Head of caudate nucleus (tissue), 42 donors: ENCODE data around the gene ZNF451.
A peak's percentile ranks its signal among the peaks of the same experiment; 100 is the strongest.
"Not testable (repeated sequence)": the region's sequence is repeated elsewhere in the genome, so short reads cannot be mapped to it uniquely, and the experiment has no call there.

ENCODE experiments used
- DNase-seq, 42 donors: peaks; one replicate each; pipeline versions ENCODE4 v3.0.0 to v3.0.0-alpha.2; 2020 to 2021; ENCODE audit warnings: mixed read lengths in 7 of 42
- intact Hi-C: fragments of 100-400 bp; cut with DNase I; formaldehyde crosslinking; loops from one replicate; pipeline ENCODE4 v1.15.0; 2022

Gene ZNF451

GRCh38 chr6:57089687-57090457 is at the start of gene ZNF451:
ZNF451 (plus strand) TSS chr6:57090188; CDS start chr6:57090254, 66 bp downstream.
- intact Hi-C loops, result loop anchor here (5.0 kb wide), 1 partner anchor 43 kb away; the partner anchor contains the start of gene KIAA1586
- DNase-seq, result peak; percentile 96 to 99 (median 98)

DNA sequence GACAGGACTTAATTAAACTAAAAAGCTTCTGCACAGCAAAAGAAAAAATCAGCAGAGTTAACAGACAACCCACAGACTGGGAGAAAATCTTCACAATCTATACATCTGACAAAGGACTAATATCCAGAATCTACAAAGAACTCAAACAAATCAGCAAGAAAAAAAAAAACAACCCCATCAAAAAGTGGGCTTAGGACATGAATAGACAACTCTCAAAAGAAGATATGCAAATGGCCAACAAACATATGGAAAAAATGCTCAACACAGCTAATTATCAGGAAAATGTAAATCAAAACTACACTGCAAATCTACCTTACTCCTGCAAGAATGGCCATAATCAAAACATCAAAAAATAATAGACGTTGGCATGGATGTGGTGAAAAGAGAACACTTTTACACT is 45.9 kb upstream of the ZNF451 start:
- intact Hi-C loops, result loop anchor here (10.0 kb wide), 1 partner anchor 271 kb away; the partner anchor contains the start of gene PRIM2

DNA sequence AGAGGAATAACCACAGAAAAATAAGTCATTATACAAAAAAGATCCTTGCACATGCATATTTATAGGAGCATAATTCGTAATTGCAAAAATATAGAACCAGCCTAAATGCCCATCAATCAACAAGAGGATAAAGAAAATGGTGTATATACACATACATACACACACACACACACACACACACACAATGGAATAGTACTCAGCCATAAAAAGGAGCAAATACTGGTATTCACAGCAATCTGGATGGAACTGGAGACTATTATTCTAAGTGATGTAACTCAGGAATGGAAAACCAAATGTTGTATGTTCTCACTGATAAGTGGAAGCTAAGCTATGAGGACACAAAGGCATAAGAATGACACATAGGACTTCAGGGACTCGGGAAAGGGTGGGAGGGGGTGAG is 45.4 kb upstream of the ZNF451 start:
- DNase-seq, result no peak
- intact Hi-C loops, result loop anchor here (10.0 kb wide), 1 partner anchor 270 kb away; the partner anchor contains the start of gene PRIM2

More for the DNA sequence above, 45.9 kb upstream of the ZNF451 start:
- not testable (repeated sequence) for DNase-seq

DNA sequence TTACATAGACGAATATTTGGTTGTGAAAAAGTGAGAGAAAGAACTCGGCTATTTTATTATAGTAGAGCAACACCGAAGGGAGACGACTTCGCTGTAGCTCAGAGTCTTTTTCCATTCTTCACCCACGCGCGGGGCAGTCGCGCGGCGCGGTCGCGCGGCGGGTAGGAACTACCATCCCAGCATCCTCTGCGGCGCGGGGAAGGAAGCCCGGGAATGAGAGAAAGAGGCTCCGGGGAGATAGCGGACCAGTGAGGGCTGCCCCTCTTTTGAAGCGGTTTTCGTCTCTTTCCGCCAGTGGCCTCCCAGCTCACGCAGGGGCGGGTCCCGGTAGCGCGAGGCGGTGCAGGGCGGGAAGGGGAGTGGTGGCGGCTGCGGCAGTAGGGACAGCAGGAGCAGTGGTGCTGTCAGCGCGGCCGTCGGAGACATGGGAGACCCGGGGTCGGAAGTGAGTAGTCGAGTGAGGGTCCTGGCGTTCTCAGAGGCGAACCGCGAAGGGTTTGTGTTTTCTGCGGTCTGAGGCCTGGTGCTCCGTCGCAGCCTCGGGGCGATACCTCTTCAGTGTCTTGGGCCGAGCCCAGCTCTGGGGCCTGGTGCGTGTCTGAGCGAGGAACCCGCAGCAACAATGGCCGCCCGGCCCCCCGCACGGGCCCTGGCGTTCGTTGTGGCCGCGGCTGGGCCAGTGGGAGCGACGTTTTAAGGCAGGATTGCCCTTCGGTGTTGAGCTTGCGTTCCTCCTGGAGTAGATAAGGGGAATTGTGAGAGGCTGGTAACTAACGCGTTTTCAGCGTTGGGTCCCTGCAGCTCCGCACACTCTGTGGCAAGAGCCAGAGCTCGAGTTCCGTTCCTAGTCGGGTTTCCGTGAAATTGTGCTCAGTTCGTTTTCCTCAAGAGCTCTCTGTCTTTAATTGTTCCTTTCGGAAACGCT is 43.4 kb upstream of the ZNF451 start, which contains the start of gene KIAA1586:
KIAA1586 (plus strand) TSS at position 362 of the 925 bp plus-strand sequence; CDS start at position 425, 63 bp downstream.
- intact Hi-C loops, result loop anchor here (5.0 to 10.0 kb wide), 3 partner anchors 41 to 268 kb away; partner anchors contain the start of genes BAG2 and PRIM2
- peak; percentile 89 to 99 (median 95) for DNase-seq

GRCh38 chr6:57047257-57047585 is 42.8 kb upstream of the ZNF451 start:
- not testable (repeated sequence) for DNase-seq
- intact Hi-C loops, result loop anchor here (5.0 to 10.0 kb wide), 3 partner anchors 40 to 268 kb away; partner anchors contain the start of genes BAG2 and PRIM2

DNA sequence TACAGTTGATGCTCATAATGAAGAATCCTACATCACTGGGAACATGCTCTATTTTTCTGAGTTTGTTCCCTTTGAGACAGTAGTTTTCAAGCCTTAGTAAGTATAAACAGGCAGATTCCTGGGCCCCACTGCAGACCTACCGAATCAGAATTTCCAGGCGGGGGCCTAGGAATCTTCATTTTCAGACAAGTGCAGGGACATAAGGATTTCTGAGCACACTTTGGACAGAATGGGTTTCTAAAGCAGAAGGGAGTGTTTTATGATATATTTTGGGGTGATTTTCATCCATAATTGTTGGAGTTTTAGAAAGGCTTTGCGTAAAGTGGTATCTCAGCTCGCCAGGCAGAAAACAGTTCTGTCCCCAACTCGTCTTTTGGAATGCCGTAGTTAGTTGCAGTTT is 42.1 kb upstream of the ZNF451 start:
- DNase-seq, result not testable (repeated sequence)
- intact Hi-C loops, result loop anchor here (5.0 to 10.0 kb wide), 3 partner anchors 39 to 267 kb away; partner anchors contain the start of genes BAG2 and PRIM2

- no peak for DNase-seq
- intact Hi-C loops, result loop anchor here (5.0 to 10.0 kb wide), 3 partner anchors 39 to 266 kb away; partner anchors contain the start of genes BAG2 and PRIM2
Observed at GRCh38 chr6:57048577-57048976, 41.4 kb upstream of the ZNF451 start.

- no peak for DNase-seq
- intact Hi-C loops, result no loop called here
Observed at GRCh38 chr6:57063847-57064246, 26.1 kb upstream of the ZNF451 start.

DNA sequence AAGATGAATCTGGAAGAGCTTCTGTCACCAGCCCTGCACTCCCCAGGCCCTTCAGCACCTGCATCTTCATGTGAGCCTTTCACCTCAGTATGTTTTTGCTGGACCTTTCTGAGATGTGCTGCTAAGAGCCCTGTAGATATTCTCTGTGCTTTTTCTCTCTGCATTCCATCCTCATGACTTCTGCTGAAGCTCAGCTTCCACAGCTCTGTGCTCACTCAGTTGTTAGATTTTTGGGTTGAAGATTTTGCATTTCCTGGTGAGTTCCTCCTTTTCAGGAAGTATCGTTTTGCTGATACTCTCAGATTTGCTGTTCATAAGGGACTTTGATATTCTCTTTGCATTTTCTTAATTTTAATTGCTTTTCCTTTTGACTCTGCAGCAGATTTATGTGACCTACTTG is 25.2 kb upstream of the ZNF451 start:
- intact Hi-C loops, result no loop called here
- DNase-seq, result no peak

- intact Hi-C loops, result no loop called here
- DNase-seq, result no peak
Observed at GRCh38 chr6:57068061-57068460, 21.9 kb upstream of the ZNF451 start.

GRCh38 chr6:57069228-57069627 is 20.8 kb upstream of the ZNF451 start:
- DNase-seq, result no peak
- intact Hi-C loops, result no loop called here

- DNase-seq, result no peak
- intact Hi-C loops, result no loop called here
Observed at GRCh38 chr6:57069920-57070331, 20.1 kb upstream of the ZNF451 start.

DNA sequence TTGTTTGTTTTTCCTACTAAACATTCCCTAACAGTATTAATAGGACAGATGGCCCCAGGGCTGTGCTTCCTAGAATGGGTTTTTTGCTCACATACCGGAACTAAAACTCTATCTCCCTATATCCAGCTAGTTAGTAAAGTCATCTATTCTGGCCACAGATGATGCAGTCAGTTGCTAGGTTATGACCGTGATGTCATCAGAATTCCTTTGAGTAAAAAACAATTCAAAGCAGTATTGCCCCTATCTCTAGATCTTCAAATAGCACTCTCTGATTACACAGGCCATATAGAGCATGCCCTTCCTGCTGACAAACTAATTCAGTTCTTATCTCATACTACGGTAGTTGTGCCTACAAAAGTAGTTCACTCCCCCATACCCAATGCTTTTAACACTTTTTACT is 17.9 kb upstream of the ZNF451 start:
- no peak for DNase-seq
- intact Hi-C loops, result no loop called here

- DNase-seq, result no peak
- intact Hi-C loops, result no loop called here
Observed at GRCh38 chr6:57074383-57074782, 15.6 kb upstream of the ZNF451 start.

DNA sequence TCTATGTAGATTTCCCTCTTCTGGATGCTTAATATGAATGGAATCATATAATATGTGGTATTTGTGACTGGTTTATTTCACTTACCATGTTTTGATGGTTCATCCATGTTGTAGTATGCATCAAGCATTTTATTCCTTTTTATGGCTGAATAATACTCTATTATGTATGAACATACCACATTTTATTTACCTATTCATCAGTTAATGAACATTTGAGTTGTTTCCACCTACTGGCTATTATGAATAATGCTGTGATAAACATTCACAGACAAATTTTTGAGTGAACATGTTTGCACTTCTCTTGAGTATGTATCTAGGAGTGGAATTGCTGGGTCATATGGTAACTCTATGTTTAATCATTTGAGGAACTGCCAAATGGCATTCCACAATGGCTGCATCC is 14.9 kb upstream of the ZNF451 start:
- no peak for DNase-seq
- intact Hi-C loops, result no loop called here

GRCh38 chr6:57078531-57079207 is 11.3 kb upstream of the ZNF451 start:
- intact Hi-C loops, result no loop called here
- DNase-seq, result no peak

GRCh38 chr6:57085471-57085870 is 4.5 kb upstream of the ZNF451 start:
- intact Hi-C loops, result loop anchor here (5.0 kb wide), 1 partner anchor 38 kb away; the partner anchor contains the start of gene KIAA1586
- no peak for DNase-seq

GRCh38 chr6:57086843-57087242 is 3.1 kb upstream of the ZNF451 start:
- intact Hi-C loops, result loop anchor here (5.0 kb wide), 1 partner anchor 40 kb away; the partner anchor contains the start of gene KIAA1586
- no peak for DNase-seq

DNA sequence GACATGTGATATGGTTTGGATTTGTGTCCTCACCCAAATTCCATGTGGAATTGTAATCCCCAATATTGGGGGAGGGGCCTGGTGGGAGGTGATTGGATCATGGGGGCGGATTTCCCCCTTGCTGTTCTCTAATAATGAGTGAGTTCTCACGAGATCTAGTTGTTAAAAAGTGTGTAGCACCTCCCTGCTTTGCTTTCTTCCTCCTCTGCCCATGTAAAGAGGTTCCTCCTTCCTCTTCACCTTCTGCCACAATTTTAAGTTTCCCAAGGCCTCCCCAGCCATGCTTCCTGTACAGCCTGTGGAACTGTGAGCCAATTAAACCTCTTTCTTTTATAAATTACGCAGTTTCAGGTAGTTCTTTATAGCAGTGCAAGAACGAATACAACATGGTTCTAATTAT is 2.1 kb upstream of the ZNF451 start:
- intact Hi-C loops, result loop anchor here (5.0 kb wide), 1 partner anchor 41 kb away; the partner anchor contains the start of gene KIAA1586

More for the DNA sequence above, 2.1 kb upstream of the ZNF451 start:
- DNase-seq, result no peak
